HL-60 (cell line): ENCODE results near the gene ENPP3.

Experiments used
- DNase-seq, 2 experiments: peaks; one replicate each; pipeline ENCODE4 v3.0.0-alpha.2; 2010 to 2020; ENCODE audit warnings: low read depth in 1 of 2, low spot score in 1 of 2
- H3K27ac ChIP-seq: fragments of 250-450 bp; sonication (Bioruptor Pico); replicated peaks from 2 replicates; pipeline ENCODE4 v1.5.1; 2020; ENCODE audit warnings: mild to moderate bottlenecking, moderate library complexity
- H3K27me3 ChIP-seq: fragments of 250-450 bp; sonication (Bioruptor Pico); 2 replicates; pipeline ENCODE4 v1.5.1; 2021; ENCODE audit warnings: mild to moderate bottlenecking, moderate library complexity; ENCODE audit not compliant: insufficient read depth, poor library complexity, severe bottlenecking
- H3K4me3 ChIP-seq: replicated peaks from 2 replicates; pipeline ENCODE4 v1.5.1; 2011; ENCODE audit warnings: mild to moderate bottlenecking, control low read depth, low read length; ENCODE audit not compliant: insufficient read depth
- GABPA ChIP-seq: IDR thresholded peaks from 2 replicates; pipeline ENCODE4 v1.6.1; 2012; ENCODE audit warnings: low read depth
- POLR2AphosphoS5 ChIP-seq: IDR thresholded peaks from 2 replicates; pipeline ENCODE4 v1.6.1; 2012; ENCODE audit warnings: low read depth
- SPI1 ChIP-seq: IDR thresholded peaks from 2 replicates; pipeline ENCODE4 v1.6.1; 2012; ENCODE audit warnings: low read depth, mild to moderate bottlenecking, borderline replicate concordance
- TF ChIP-seq, protein P1 (sequence below): IDR thresholded peaks from 2 replicates; pipeline ENCODE4 v1.6.1; 2012; ENCODE audit warnings: low read depth; ENCODE audit not compliant: insufficient replicate concordance
- TF ChIP-seq, protein P2 (sequence below): IDR thresholded peaks from one replicate; pipeline ENCODE4 v1.5.1; 2011; ENCODE audit warnings: low read length, control low read depth, inconsistent platforms; ENCODE audit not compliant: insufficient read depth

ENPP3 gene

GRCh38 chr6:131754088-131754487 lies 117.0 kb downstream of the ENPP3 start:
- TF ChIP-seq SPI1 (no peak), GABPA (no peak), POLR2AphosphoS5 (no peak)
- TF ChIP-seq, protein P1, sequence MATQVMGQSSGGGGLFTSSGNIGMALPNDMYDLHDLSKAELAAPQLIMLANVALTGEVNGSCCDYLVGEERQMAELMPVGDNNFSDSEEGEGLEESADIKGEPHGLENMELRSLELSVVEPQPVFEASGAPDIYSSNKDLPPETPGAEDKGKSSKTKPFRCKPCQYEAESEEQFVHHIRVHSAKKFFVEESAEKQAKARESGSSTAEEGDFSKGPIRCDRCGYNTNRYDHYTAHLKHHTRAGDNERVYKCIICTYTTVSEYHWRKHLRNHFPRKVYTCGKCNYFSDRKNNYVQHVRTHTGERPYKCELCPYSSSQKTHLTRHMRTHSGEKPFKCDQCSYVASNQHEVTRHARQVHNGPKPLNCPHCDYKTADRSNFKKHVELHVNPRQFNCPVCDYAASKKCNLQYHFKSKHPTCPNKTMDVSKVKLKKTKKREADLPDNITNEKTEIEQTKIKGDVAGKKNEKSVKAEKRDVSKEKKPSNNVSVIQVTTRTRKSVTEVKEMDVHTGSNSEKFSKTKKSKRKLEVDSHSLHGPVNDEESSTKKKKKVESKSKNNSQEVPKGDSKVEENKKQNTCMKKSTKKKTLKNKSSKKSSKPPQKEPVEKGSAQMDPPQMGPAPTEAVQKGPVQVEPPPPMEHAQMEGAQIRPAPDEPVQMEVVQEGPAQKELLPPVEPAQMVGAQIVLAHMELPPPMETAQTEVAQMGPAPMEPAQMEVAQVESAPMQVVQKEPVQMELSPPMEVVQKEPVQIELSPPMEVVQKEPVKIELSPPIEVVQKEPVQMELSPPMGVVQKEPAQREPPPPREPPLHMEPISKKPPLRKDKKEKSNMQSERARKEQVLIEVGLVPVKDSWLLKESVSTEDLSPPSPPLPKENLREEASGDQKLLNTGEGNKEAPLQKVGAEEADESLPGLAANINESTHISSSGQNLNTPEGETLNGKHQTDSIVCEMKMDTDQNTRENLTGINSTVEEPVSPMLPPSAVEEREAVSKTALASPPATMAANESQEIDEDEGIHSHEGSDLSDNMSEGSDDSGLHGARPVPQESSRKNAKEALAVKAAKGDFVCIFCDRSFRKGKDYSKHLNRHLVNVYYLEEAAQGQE = no peak
- TF ChIP-seq, protein P2, sequence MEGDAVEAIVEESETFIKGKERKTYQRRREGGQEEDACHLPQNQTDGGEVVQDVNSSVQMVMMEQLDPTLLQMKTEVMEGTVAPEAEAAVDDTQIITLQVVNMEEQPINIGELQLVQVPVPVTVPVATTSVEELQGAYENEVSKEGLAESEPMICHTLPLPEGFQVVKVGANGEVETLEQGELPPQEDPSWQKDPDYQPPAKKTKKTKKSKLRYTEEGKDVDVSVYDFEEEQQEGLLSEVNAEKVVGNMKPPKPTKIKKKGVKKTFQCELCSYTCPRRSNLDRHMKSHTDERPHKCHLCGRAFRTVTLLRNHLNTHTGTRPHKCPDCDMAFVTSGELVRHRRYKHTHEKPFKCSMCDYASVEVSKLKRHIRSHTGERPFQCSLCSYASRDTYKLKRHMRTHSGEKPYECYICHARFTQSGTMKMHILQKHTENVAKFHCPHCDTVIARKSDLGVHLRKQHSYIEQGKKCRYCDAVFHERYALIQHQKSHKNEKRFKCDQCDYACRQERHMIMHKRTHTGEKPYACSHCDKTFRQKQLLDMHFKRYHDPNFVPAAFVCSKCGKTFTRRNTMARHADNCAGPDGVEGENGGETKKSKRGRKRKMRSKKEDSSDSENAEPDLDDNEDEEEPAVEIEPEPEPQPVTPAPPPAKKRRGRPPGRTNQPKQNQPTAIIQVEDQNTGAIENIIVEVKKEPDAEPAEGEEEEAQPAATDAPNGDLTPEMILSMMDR = no peak
- H3K4me3 ChIP-seq = no peak overlapping the region
- no peaks in the 10 kb centered on the region for H3K27me3 ChIP-seq
- H3K27ac ChIP-seq = no peak overlapping the region
- no peak for DNase-seq

- Histone ChIP-seq H3K4me3 (no peak overlapping the region), H3K27me3 (no peaks in the 10 kb centered on the region), H3K27ac (no peak overlapping the region)
- DNase-seq = no peak
- TF ChIP-seq, protein P2 = no peak
- TF ChIP-seq, protein P1 = no peak
- TF ChIP-seq GABPA = no peak
- TF ChIP-seq POLR2AphosphoS5 = no peak
- TF ChIP-seq SPI1 = no peak
Measured at GRCh38 chr6:131754715-131755567, 117.8 kb downstream of the ENPP3 start.

GRCh38 chr6:131755597-131755996 lies 118.5 kb downstream of the ENPP3 start:
- H3K27me3 ChIP-seq = no peaks in the 10 kb centered on the region
- H3K4me3 ChIP-seq = no peak overlapping the region
- TF ChIP-seq POLR2AphosphoS5 (no peak), SPI1 (no peak), GABPA (no peak)
- TF ChIP-seq, protein P1 = no peak
- TF ChIP-seq, protein P2 = no peak
- H3K27ac ChIP-seq = no peak overlapping the region
- DNase-seq = no peak
